Hindlimb muscle (tissue), 1 donor: ENCODE data around the gene SEC62. TPM values are rescaled to one million over a fixed set of nuclear protein-coding genes. Genes with fewer than 3 reads are reported as not detected.

ENCODE experiments used
- DNase-seq: peaks from one replicate; pipeline ENCODE4 v3.0.0-alpha.2; 2013
- polyA plus RNA-seq: library from polyadenylated mRNA; unstranded; fragments of 120-200 nt; gene quantifications from one replicate; pipeline ENCODE4 v1.2.1, GENCODE V29; 2013; ENCODE audit not compliant: insufficient read length

Gene SEC62, protein sequence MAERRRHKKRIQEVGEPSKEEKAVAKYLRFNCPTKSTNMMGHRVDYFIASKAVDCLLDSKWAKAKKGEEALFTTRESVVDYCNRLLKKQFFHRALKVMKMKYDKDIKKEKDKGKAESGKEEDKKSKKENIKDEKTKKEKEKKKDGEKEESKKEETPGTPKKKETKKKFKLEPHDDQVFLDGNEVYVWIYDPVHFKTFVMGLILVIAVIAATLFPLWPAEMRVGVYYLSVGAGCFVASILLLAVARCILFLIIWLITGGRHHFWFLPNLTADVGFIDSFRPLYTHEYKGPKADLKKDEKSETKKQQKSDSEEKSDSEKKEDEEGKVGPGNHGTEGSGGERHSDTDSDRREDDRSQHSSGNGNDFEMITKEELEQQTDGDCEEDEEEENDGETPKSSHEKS
- 66.3 TPM for polyA plus RNA-seq

DNA sequence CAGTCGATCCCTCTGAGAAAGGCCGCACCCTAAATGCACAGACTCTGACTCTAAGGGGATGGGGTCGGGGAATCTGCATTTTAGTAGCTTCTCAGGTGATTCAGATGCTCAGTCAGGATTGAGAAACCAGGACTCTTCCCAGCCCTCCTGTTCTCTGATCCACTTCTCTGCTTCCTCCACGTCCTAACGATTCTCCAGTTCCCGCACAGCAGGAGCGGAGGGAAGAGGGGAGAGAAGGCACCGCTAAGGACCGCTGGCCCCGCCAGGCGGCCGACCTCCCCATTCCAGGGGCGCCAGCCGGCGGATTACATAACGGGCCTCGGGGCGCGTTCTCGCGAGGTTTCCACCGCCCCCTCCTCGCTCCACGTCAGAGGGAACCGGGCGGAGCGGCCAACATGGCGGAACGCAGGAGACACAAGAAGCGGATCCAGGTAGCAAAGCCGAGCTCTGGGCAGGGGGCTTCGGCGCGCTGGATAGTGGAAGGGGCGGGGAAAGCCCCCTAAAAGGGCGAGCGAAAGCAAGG, at the start of gene SEC62:
Gene SEC62 (plus strand): TSS at position 380 of the 523 bp plus-strand sequence. CDS start 16 bp downstream, at position 396.
- DNase-seq: peak; percentile 96

DNA sequence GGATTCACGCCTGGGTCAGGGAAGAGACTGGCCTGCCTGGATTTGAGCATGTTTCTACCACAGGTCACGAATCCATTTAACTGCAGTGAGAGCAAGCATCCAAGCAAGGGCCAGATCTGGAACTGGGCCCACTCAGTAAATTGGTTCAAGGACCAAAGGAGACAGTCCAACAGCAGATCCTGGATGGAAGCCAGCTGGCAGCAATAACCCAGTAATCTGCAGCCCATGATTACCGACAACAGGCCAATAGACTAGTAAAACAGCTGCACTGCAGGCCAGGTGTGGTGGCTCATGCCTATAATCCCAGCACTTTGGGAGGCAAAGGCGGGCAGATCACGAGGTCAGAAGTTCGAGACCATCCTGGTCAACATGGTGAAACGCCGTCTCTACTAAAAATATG, 43.4 kb upstream of the SEC62 start:
- peak; percentile 19 for DNase-seq

DNA sequence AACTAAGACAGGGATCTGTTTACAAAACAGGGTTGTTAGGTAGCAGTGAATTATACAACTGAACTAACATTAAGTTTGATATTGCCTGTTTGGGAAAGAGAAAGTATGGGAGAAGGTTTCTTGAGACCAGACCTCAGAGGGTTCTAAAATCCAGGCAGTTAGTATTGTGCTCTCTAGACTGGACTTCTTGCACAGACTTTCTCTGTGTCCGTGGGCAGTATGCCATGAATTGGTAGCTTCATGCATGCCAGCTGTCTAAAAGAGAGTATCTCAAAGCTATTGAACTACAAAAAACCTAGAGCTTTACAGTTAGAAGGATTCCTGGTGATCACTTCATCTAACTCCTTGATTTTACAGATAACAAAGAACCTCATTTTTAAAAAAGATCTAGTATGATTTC, 42.8 kb upstream of the SEC62 start:
- DNase-seq: no peak

DNA sequence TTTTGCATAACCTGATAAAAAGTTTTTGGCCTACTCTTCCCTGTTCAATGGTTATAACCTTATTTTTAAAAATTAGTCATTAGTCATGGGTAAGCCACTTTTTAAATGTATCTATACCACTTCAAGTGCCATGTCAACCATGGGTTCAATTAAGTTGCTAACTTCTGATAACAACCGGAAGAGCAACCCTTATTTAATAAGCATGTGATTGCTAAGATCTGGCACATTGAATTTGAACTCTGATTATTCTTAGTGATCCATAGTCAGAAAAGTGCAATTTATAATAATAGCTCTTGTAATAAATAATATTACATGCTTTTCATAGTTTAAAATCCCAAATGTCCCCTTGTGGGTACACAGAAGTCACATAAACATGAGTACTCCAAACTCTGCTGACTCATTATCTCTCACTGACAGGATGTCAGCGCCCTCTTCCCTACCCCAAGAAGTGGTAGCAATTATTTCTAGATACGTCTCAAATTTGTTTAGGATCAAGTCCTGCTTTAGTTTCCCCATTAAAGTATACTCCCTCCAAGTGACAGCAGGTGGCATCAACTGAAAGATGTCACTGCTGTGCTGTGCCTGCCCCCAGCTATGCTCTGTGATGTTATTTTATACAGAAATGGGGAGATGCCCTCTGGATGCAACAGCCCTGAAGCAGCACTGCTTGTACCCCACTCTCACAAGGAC, 36.6 kb upstream of the SEC62 start:
- no peak for DNase-seq

DNA sequence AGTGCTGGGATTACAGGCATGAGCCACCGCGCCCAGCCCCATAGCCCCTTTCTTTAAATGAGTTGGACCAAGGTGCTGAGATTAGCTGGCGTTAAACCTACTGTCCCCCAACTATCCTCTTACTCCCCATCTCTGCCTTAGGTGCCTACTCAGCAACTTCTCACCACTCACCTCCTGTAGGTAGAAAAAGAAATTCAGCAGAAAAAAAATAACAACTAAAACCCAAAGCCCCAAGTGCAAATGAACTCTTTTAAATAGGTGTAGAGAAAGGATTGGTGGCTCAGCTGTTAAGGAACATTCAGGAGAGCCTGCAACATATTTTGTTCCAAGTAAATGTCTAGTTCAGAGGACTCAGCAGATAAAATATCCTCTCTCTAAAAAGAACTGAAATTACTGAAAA, 35.8 kb upstream of the SEC62 start:
- no peak for DNase-seq

DNA sequence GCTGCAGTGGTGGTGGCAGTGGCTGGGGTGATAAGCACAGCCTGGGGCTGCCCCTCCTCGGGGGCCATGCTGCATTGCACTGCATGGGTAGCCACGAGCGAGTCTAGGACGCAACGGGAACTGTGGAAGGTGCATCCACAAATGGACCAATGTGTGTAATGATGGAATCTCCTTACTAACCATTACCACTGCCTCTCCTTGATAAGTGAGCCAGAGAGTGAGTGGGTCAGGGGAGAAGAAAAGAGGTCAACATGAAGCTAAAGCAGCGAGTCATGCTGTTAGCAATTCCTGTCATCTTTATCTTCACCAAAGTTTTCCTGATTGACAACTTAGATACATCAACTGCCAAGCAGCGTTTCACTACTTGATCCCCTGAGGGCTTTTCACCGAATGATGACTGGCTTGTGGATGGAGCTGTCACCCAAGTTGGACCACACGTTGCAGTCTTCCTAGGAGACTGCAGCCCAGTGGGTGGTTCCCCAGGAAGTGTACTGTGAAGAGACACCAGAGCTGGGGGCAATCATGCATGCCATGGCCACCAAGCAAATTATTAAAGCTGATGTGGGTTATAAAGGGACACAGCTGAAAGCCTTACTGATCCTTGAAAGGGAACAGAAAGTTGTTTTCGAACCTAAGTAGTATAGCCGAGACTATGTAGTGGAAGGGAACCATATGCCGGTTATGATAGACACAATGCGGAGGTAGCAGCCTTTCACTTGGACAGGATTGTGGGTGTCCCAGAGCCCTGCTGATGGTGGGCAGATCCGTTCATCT, 34.7 kb upstream of the SEC62 start:
- DNase-seq: no peak

DNA sequence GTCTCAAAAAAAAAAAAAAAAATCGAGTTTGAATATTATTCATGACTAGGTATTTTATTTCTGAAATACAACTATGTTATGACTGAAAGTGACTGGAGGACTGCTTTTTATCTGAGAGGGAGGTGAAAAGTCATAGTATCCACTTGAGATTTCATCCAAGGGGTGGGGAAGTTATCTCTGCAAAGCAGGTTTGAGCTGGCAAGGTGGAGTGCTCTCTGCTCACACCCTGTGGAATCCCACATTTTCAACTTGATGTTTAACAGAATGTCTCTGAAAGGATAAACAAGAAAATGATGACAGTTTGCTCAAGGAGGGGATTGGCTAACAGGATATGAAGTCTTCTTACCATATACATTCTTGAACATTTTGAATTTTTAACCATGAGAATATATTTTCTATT, 27.3 kb upstream of the SEC62 start:
- no peak for DNase-seq

DNA sequence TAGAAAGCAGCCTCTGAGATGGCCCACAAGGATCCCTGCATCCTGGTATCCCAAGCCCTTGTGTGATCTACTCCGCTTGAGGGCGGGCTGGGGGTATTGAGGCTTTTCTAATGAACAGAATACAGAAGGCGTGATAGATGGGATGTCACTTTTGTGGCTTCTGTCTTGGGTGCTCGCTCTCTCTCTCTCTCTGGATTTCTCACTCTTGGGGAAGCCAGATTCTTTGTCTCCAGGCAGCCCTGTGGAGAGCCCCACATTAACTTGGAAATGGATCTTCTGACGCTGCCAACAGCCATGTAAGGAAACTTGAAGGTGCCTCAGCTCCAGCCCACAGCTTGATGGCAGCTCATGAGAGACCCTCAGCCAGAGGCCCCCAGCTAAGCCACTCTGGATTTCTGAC, 26.9 kb upstream of the SEC62 start:
- DNase-seq: no peak

DNA sequence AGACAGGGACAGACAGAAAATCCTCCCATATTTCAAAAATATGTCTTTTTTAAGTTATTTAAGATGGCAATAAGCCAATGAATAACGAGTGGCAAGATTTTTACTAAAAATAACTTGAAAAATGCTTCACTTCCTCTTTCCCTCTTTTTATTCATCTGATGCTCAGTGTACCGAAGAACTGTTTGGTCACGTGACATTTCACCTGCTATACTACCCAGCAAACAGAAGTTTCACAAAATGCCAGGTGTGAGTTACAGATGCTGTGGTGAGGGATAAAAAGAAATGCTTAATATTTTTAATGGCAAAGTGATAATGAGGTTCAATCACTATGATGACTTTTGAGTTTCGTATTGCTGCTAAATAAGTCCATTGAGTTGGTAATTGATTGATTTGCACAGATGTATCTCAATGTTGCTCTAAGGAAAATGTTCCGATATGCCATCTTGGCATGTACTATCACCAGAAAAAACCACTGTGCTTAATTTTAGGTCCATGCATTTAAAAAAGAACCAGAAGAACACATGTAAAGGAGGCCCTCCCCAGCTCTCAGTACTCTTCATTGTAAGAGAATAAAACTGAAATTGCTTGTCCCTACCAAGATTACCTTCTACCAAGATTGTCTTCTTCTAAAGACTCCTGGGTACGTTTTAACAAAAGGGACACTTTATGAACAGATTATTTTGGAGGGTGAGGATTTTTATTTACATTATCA, 26.0 kb upstream of the SEC62 start:
- DNase-seq: no peak

DNA sequence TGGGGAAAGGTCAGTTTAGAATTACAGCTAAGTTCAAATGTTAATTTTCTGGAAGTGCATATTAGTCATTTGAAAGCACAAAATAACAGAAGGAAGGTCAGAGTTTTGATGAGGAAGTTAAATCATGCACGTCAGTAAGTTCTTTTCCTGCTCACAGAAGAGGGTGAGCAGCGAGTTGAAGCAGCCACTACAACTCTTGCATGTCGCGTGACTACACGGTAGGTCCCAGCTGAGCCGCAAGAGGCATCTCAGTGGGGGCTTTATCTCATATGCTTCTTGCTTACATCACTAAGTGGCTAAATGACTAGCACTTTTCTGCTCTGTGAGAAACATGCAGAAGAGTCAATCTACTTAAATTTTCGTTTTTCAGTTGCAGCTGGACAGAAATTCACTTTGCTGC, 21.3 kb upstream of the SEC62 start:
- no peak for DNase-seq

DNA sequence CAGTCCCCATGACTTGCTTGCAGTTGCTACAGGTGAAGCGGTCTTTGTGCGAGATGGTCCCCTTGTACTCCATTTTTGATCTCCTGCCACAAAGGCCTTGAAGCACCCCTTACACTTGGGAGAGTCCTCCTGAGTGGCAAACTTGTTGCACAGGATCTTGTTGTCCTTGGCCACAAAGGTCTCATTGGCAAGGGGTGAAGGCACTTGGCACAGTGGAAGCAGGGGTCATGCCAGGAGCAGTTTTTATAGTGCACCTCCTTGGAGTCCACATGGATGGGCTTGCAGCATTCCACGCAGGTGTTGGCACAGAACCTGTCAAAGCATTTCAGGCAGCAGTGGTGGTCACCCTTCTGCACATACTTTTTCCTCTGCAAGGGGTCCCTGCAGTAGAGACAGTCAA, 20.3 kb upstream of the SEC62 start:
- DNase-seq: no peak

DNA sequence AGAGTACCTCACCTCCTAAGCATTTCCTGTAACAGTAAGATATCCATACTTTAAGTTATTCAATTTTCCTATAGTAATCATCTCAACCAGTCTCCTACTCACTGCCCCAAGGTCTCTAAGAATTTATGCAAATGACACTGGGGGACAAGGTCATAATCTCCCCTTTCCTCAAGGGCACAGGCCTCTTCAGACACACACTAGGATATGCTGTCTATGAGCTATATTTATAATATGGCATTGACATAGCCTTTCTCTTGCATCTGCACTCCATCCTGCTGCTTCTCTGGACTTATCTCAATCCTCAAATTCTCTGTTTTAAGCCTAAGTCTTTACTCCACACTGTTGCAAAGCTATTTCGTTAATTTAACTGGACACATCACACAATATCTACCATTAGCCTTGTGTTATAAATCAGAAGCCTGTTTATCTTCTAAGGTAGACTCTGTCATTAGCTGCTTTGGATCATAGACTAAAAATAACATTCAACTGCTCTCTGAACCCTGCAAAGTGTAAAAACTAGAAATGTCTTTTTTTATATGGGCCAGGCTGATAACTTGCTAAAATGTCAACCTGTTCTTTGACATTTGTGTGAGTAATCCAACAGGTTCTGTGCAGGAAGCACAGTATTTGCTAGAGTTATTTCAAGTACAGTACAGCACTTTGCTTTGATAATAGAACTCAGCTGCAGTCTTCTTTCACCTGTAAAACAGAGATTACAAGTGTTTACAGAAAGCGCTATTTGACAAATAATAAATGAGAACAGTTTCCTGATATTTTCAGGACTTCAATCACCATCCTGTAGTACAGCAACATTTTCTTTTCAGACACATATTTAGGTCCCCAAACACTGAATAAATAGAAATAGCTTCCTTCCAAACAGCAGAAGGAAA, 17.8 kb upstream of the SEC62 start:
- no peak for DNase-seq

DNA sequence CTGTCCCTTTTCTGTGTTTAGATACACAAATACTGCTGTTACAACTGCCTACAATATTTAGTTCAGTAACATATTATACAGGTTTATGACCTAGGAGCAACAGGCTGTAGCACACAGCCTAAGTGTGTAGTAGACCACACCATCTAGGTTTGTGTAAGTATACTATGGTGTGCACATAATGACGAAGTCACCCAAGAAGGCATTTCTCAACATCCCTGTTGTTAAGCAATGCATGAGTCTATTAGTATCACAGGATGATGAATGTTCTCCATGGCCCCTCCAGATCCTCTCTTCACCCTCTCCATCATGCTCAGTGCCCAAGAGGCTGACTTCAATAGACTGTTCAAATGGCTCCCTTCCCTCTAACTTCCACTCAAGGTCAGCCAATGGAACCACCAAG, 14.6 kb upstream of the SEC62 start:
- DNase-seq: no peak

DNA sequence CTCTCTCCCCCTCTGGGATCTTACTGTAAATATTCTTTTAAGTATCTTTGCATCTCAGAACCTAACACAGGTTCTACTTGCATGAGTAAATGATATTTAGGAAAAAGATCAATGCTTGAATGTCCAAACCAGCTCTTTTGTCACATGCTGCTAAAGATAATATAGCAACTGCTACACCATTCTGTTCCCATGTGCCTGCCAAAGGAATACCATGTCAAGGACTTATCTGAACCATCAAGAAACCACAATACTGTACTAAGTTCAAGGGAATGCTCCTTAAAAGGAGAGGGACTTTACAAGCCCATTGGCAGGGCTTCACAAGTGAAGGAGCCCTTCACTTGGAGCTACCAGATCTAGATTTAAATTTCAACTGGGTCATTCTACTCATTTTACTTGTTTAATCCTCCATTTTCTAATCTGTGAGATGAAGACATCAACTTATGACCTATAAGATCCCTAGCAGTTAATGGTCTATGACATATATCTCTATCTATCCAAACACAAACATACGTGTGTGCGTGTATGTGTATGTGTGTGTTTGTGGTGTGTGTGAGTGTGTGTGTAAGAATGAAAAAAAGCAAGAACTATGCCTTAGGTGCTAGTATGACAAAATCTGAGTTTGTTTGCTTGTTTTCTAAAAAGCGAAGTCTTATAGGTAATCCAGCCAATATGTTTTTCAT, 13.0 kb upstream of the SEC62 start:
- no peak for DNase-seq

DNA sequence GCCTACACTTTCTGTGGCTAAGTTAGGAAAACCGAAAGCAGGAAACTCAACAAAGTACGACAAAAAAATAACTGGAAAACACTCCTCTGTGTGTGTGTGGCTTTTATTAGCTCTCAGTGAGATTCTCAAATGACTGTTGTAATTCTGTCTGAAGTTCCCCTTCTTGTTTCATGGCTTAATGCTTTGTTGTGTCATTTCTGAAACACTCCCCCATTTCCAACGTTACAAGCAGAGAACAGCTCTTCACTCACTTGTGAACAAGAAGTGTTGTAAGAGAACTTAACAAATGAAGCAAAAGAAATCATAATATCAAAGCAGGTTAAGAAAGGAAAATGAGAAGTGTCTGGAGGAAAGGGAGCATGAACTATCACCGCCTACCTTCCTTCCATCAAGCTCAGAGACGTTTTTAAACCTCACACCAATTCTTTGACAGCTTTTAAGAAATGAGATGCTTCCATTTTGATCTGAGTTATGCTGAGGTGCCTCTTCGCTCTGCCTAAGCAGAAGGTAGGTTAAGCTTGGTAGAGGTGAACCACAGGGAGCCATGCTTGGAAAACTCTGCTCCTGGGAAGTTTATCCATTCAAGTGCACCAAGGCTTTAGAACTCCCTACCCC, 12.4 kb upstream of the SEC62 start:
- no peak for DNase-seq

DNA sequence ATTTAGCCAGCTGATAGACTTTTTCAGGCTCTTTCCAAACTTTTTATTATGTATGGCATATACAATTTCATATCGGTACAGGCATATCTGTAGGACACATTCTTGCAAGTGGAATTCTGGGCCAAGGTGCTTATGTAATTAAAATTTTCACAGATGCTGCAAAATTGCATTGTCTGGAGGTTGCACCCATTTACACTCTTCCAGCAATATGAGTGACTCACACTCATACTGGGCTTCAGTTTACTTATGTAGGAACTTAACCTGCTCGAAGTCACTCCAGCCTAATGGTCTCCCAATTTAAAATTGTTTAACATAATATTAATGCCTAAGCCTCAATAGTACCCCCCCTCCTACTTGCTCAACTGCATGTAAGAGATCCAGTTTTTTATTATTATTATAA, 11.2 kb upstream of the SEC62 start:
- DNase-seq: no peak

DNA sequence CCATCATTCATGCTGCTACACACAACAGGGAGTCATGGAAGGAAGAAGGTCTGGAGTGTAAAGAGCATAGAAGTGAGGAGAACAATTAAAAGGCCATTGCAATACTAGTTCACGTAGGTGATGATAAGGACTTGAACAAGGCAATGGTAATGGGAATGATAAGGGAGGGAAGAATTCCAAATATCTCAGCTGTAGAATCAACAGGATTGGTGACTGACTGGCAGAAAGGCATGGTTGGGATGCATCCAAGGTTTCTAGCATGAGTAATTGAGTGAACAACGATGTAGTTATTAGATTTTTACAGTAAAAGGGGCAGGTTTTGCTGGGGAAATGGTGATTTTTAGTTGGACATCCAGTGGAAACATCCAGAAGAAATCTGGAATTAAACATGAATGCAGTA, 2.4 kb upstream of the SEC62 start:
- DNase-seq: no peak

DNA sequence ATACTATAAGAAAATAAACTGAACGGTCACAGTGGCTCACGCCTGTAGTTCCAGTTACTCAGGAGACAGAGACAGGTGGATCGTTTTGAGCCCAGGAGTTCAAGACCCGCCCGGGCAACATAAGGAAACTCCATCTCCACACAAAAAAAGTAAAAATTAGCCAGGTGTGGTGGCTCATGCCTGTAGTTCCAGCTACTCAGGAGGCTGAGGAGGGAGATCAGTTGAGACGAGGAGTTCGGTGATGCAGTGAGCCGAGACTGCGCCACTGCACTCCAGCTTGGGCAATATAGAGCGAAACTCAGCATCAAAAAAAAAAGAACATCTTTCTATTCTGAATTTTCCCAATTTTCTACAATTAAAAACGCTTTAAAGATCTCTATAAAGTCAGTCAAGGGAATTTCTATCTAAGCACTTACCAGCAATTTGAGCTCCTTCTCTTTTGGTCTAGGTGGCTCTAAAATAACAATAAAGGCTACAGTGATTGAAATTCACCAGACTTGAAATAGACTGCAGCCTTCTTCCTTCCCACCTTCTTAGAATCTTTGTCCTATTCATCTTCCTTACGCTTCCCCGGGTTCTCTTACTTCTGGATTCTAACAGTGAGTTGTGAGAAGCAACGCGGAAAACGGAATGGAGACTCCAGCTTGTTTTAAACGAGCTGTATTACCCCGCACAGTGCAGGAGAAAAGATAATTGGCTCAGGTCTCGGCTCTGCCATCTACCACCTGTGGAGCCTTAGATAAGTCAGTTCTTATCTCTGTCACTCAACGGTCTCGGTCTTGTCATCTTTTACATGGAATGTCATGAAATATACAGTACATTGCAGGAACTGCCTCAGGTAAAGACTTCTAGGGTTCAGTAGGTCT, 812 bp upstream of the SEC62 start:
- no peak for DNase-seq
